Activated effector memory CD4-positive, alpha-beta T cell treated with anti-CD3 and anti-CD28 coated beads, Interleukin-2, amount 50 U/mL, for 16 hours (primary cell): ENCODE data around the gene VGLL3.
"Not testable (repeated sequence)": the region's sequence is repeated elsewhere in the genome, so short reads cannot be mapped to it uniquely, and the experiment has no call there.

Experiments
- DNase-seq: peaks from one replicate; pipeline ENCODE4 v3.0.0-alpha.2; 2020

VGLL3 gene, protein sequence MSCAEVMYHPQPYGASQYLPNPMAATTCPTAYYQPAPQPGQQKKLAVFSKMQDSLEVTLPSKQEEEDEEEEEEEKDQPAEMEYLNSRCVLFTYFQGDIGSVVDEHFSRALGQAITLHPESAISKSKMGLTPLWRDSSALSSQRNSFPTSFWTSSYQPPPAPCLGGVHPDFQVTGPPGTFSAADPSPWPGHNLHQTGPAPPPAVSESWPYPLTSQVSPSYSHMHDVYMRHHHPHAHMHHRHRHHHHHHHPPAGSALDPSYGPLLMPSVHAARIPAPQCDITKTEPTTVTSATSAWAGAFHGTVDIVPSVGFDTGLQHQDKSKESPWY

GRCh38 chr3:86990734-86991481, at the start of gene VGLL3:
Gene VGLL3, minus strand, starts transcription at chr3:86991149. Its CDS starts 406 bp downstream, at chr3:86990743.
- no peak for DNase-seq

DNA sequence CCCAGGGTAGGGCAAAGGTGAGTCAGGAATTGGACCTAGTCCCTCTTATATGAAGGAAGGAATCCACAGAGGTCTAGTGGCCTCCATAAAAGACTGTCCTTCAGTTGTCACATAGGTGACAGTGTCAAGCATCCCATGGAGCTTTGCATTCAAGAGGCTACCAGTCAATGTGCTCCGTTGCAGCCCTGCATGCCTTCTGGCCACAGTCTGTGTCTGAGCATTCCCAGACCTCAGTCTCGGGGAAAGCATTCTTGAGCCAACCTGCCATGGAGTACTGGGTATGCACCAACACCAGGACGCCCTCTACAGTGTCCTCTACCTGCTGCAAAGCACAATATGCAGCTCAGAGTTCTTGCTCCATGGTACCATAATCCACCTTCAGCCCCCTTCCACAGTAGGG, 46.7 kb upstream of the VGLL3 start:
- no peak for DNase-seq

- DNase-seq: no peak
These were observed 45.7 kb upstream of the VGLL3 start for GRCh38 chr3:87036671-87037070.

GRCh38 chr3:87035339-87035738, 44.4 kb upstream of the VGLL3 start:
- no peak for DNase-seq

- DNase-seq: no peak
These were observed 42.3 kb upstream of the VGLL3 start for GRCh38 chr3:87033205-87033604.

GRCh38 chr3:87025661-87026645, 35.0 kb upstream of the VGLL3 start:
- no peak for DNase-seq

GRCh38 chr3:87017370-87017769, 26.4 kb upstream of the VGLL3 start:
- not testable (repeated sequence) for DNase-seq

DNA sequence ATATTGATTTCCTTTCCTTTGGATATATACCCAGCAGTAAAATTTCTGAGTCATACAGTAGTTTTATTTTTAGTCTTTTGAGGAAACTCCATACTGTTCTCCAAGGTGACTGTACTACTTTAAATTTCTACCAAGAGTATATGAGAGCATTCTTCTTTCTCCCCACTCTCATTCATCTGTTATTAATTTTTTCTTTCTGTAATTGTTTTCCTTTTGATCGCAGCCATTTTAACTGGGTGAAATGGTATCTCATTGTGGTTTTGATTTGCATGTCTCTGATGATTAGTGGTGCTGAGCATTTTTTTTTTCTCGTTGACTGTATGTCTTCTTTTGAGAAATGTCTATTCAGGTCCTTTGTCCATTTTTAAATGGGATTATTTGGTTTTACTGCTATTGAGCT, 18.3 kb upstream of the VGLL3 start:
- no peak for DNase-seq

DNA sequence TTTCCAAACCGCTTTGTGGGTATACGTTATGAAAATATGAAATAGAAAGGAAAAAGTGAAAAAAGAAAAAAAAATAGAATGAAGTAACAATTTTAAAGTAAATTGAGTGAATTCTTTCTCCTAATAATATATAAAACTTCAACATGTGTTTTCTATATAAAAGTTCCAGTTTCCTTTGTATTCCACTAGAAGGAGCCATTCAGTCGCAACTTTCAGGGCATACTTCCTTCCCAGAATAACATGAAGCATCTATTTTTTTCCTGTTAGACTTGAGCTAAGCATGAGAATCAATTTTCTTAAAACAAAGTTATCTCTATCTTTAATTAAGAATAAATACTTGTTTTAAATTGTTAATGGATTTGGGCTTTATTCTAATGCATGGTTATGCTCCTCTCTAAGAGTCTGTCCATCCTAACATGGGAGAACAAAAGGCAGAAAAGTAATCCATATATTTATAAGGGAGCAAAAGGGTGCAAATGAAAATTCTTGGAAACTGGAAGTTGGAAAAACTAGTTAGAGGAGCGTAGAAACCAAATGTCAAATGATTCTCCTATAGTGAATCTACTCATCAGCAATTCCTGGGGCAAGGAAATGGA, 16.0 kb upstream of the VGLL3 start:
- no peak for DNase-seq

GRCh38 chr3:87004883-87005282, 13.9 kb upstream of the VGLL3 start:
- DNase-seq: no peak

GRCh38 chr3:87002346-87002745, 11.4 kb upstream of the VGLL3 start:
- no peak for DNase-seq

GRCh38 chr3:87001473-87002098, 10.6 kb upstream of the VGLL3 start:
- DNase-seq: no peak

GRCh38 chr3:87000940-87001339, 10.0 kb upstream of the VGLL3 start:
- DNase-seq: no peak

- DNase-seq: no peak
These were observed 7.6 kb upstream of the VGLL3 start for GRCh38 chr3:86998569-86998968.

DNA sequence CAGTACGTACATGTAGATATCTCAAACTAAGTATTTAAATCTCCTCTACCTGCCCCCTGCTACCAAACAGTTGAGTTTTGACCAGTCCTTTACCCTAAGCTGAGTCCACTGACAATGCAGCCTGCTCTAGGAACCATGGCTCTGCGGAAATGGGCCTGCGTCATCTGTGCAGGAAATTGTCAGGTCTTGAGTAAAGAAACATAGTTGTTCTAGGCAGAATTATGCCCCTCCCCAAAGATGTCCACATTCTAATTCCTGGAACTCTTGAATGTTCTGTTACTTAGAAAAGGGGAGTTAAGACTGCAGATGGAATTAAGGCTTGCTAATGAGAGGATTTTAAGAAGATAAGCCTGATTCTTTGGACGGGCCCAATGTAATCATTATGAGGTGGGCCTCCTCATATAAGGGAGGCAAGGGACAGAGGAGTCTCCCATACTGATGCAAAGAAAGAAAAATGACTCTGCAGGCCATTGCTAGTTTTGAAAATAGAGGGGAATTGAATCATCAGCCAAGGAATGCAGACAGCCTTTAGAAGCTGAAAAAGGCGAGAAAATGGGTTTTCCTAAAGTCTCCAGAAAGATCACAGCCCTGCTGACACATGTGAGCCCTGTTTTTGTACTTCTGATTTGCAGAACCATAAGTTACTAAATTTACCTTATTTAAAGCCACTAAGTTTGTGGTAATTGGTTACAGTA, 5.5 kb upstream of the VGLL3 start:
- DNase-seq: no peak

DNA sequence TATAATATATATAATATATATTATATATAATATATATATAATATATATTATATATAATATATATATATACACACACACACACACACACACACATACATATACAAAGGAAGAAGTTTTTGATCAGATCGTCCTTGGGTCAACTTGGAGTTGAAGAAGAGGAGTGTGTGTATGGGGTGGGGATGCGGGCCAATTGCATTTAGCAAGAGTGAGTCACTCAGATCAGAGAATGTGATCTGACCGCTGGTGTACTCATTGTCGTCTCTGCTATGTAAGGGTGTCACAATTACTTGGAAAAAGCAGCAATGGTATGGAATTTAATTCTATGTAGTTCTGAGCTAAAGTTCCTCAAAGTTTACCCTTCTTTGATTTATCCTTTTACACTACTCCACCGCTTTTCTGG, 4.6 kb upstream of the VGLL3 start:
- DNase-seq: no peak

DNA sequence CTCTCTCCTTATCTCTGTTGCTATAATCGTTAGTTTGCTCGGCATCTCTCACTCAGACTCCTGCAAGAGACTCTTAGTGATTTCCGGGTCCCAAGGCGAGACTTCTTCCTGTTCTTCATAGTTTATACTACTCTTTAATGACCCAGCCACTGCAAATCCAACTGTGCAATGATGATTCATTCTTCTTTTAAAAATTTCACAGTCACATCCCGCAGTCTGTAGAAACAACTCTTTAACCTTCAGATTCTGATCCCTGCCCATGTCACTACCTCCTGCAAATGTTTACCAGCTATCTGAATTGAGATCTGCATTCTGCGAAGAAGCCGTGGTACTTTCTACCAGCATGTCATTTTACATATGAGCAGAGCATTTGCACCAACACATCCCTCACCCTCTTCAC, 2.8 kb upstream of the VGLL3 start:
- DNase-seq: no peak

DNA sequence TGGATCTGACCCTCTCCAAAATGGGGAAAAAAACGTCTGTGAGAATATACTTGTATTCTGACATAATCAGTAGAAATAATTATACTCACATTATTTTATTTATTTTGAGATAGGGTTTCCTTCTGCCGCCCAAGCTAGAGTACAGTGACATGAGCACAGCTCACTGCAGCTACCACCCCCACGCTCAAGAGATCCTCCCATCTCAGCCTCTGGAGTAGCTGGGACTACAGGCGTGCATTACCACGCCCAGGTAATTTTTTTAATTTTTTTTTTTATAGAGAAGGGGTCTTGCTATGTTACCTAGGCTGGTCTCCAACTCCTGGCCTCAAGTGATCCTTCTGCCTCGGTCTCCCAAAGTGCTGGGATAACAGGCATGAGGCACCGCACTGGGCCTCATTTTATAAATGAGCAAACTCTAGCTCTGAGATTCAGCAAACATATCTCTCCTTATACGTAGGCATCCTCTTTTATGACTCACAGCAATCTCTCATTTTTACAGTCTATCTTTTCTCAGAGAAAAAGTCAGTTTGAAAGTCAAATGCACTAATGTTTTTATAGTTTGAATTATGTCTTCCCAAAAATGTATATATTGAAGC, 989 bp upstream of the VGLL3 start:
- no peak for DNase-seq

DNA sequence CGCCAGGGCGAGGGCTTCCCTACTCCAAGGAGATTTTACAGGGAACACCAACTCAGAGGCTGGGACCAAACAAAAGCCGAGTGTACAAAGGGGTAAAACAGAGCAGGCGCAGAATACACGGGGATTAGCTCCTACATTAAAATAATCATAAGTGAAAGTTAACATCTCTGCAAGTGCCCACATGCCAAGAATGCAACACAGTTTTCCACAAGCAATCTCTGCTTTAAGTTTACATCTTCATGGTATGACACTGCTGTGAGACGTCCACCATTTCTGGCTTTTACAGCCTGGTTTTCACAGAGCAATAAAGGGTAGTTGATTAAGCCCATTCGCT, 500 bp upstream of the VGLL3 start:
- no peak for DNase-seq

- DNase-seq: no peak
These were observed 776 bp downstream of the VGLL3 start for GRCh38 chr3:86990012-86990733.

GRCh38 chr3:86989611-86990010, 1.3 kb downstream of the VGLL3 start:
- no peak for DNase-seq
